Spleen (tissue), 11 donors: Measurements from ENCODE around the gene ST3GAL4. TPM values are rescaled to one million over a fixed set of nuclear protein-coding genes. Genes with fewer than 3 reads are reported as not detected.
A peak's percentile ranks its signal among the peaks of the same experiment; 100 is the strongest.

Experiments
- DNase-seq: peaks from one replicate; pipeline ENCODE4 v3.0.0-alpha.2; 2020
- H3K27ac ChIP-seq, 8 donors: fragments of 200-600 bp; sonication (generic) in 7 of 8; 1 replicate in 4 of 8; 2 replicates in 4 of 8; pipeline versions ENCODE4 v1.5.0 to v1.8.0; 2016 to 2021; ENCODE audit warnings: inconsistent platforms in 4 of 8, mild to moderate bottlenecking in 4 of 8, moderate library complexity in 1 of 8
- H3K27me3 ChIP-seq, 7 donors: fragments of 200-600 bp; sonication (generic) in 6 of 7; replicated peaks in 1 of 7; 1 replicate in 4 of 7; 2 replicates in 3 of 7; pipeline versions ENCODE4 v1.5.0 to v1.8.0; 2016 to 2021; ENCODE audit warnings: inconsistent platforms in 3 of 7, mild to moderate bottlenecking in 1 of 7
- H3K36me3 ChIP-seq, 6 donors: fragments of 200-600 bp; sonication (generic) in 5 of 6; 1 replicate in 4 of 6; 2 replicates in 2 of 6; pipeline versions ENCODE4 v1.5.0 to v1.8.0; 2016 to 2021; ENCODE audit warnings: inconsistent platforms in 2 of 6
- H3K4me1 ChIP-seq, 6 donors: fragments of 200-600 bp; sonication (generic) in 5 of 6; 1 replicate in 3 of 6; 2 replicates in 3 of 6; pipeline versions ENCODE4 v1.5.0 to v1.8.0; 2016 to 2021; ENCODE audit warnings: inconsistent platforms in 3 of 6
- H3K4me3 ChIP-seq, 8 donors: fragments of 200-600 bp; sonication (generic) in 7 of 8; 1 replicate in 4 of 8; 2 replicates in 4 of 8; pipeline versions ENCODE4 v1.5.0 to v1.8.0; 2016 to 2021; ENCODE audit warnings: inconsistent platforms in 4 of 8, mild to moderate bottlenecking in 4 of 8, moderate library complexity in 2 of 8
- H3K9me3 ChIP-seq, 8 donors: fragments of 200-600 bp; sonication (generic) in 7 of 8; 1 replicate in 4 of 8; 2 replicates in 4 of 8; pipeline versions ENCODE4 v1.5.0 to v1.8.0; 2016 to 2021; ENCODE audit warnings: inconsistent platforms in 4 of 8
- CTCF ChIP-seq, 11 experiments: fragments of 200-600 bp in 7 of 11; fragments of 450-650 bp in 4 of 11; sonication (generic) in 4 of 11; IDR thresholded peaks in 8 of 11; conservative IDR thresholded peaks in 3 of 11; 1 replicate in 7 of 11; 2 replicates in 4 of 11; pipeline versions ENCODE4 v1.4.0 to v1.8.0; 2016 to 2021; ENCODE audit warnings: antibody characterized with exemption in 11 of 11, inconsistent platforms in 4 of 11, mild to moderate bottlenecking in 1 of 11
- POLR2A ChIP-seq, 3 donors: fragments of 450-650 bp; IDR thresholded peaks; one replicate each; pipeline ENCODE4 v1.5.1; 2017; ENCODE audit warnings: antibody characterized with exemption in 3 of 3, mild to moderate bottlenecking in 1 of 3
- POLR2AphosphoS5 ChIP-seq, 3 donors: sonication (generic); formaldehyde crosslinking; IDR thresholded peaks; one replicate each; pipeline ENCODE4 v1.5.1; 2017; ENCODE audit warnings: antibody characterized with exemption in 3 of 3
- WGBS, 5 donors: extraction: QIAGEN DNeasy Blood & Tissue Kit in 3 of 5; methylation state at CpG; one replicate each; pipeline versions ENCODE4 v1.1.5 to v1.1.7; 2013 to 2018; 5-methylcytosine and 5-hydroxymethylcytosine counted together
- intact Hi-C: fragments of 100-400 bp; cut with DNase I; formaldehyde crosslinking; loops from one replicate; pipeline ENCODE4 v1.15.0; 2023; ENCODE audit warnings: low total_unique reads
- polyA plus RNA-seq, 3 donors: library from polyadenylated mRNA; stranded (reverse); fragments of 200-250 nt; gene quantifications; one replicate each; pipeline ENCODE4 v1.2.1, GENCODE V29; 2013
- total RNA-seq, 7 donors: library from RNA; depleted of rRNA in 3 of 7; stranded (reverse); fragments of >200 nt in 3 of 7; fragmentation: NEBNext Ultra II Directional in 4 of 7; extraction: Animal tissue kit (Norgen Biotek cat#: 25700) in 4 of 7; gene quantifications; one replicate each; pipeline versions ENCODE4 v1.1.0 to v1.2.1, GENCODE V29; 2016 to 2021
- donor health status: healthy with polysubstance abuse.
- donor health status: DM: no; HTN: no; CAD: no; lungs with moderate emphysema.
- donor health status: DM: no; HTN: no; CAD: no.
- donor health status: Bipolar disorder and iron deficiency.
- donor health status: healthy.
- donor health status: DM: no; HTN: no; CAD: no.
- donor health status: DM: yes; HTN: yes; CAD: no.

The ST3GAL4 gene
- total and polyA plus RNA-seq, 10 donors = 12.8 to 102 (median 47.4) TPM

- peaks cover 0 to 91% (median 38%) of the 10 kb centered on the region in 6 donors for H3K36me3 ChIP-seq
- no peak overlapping the region for H3K4me3 ChIP-seq
- no peaks in the 10 kb centered on the region for H3K27me3 ChIP-seq
- WGBS, 5 donors = 69 to 87% (median 80%) methylated on average over 4 of the region's 4 CpGs
- TF ChIP-seq CTCF (IDR thresholded peaks at IDR 0.05 in 8 of 11, conservative IDR thresholded peaks at IDR 0.05 in 3 of 11) (no peak), POLR2A (IDR thresholded peaks at IDR 0.05) (no peak), POLR2AphosphoS5 (IDR thresholded peaks at IDR 0.05) (no peak)
- H3K9me3 ChIP-seq = no peaks in the 10 kb centered on the region
- DNase-seq = no peak
- intact Hi-C loops = no loop called here
- H3K4me1 ChIP-seq = peaks cover 15 to 96% (median 52%) of the 10 kb centered on the region in 6 donors
- peak overlapping the region in 6 of 8 donors; percentile 23 to 70 (median 65) for H3K27ac ChIP-seq
Measured at GRCh38 chr11:126337126-126337473, 18.4 kb upstream of the ST3GAL4 start.

- intact Hi-C loops = no loop called here
- Histone ChIP-seq H3K9me3 (no peaks in the 10 kb centered on the region), H3K4me1 (peaks cover 15 to 93% (median 51%) of the 10 kb centered on the region in 6 donors), H3K36me3 (peaks cover 0 to 91% (median 40%) of the 10 kb centered on the region in 6 donors), H3K4me3 (no peak overlapping the region), H3K27ac (peak overlapping the region in 4 of 8 donors; percentile 8 to 70 (median 68)), H3K27me3 (no peaks in the 10 kb centered on the region)
- TF ChIP-seq POLR2AphosphoS5 (IDR thresholded peaks at IDR 0.05) = peak in 2 of 3 donors; percentile 11 to 47
- TF ChIP-seq POLR2A (IDR thresholded peaks at IDR 0.05) = no peak
- TF ChIP-seq CTCF (IDR thresholded peaks at IDR 0.05 in 8 of 11, conservative IDR thresholded peaks at IDR 0.05 in 3 of 11) = no peak
- peak; percentile 70 for DNase-seq
- WGBS, 5 donors = 77 to 91% (median 80%) methylated on average over 13 to 15 of the region's 15 CpGs
Measured at GRCh38 chr11:126337474-126338241, 17.8 kb upstream of the ST3GAL4 start.

- 90 to 99% (median 94%) methylated on average over 6 to 7 of the region's 7 CpGs for WGBS, 5 donors
- H3K27ac ChIP-seq = peak overlapping the region in 4 of 8 donors; percentile 8 to 70 (median 68)
- no peaks in the 10 kb centered on the region for H3K9me3 ChIP-seq
- H3K27me3 ChIP-seq = no peaks in the 10 kb centered on the region
- DNase-seq = peak; percentile 64
- H3K4me1 ChIP-seq = peaks cover 15 to 85% (median 48%) of the 10 kb centered on the region in 6 donors
- no peak for TF ChIP-seq CTCF (IDR thresholded peaks at IDR 0.05 in 8 of 11, conservative IDR thresholded peaks at IDR 0.05 in 3 of 11)
- TF ChIP-seq POLR2AphosphoS5 (IDR thresholded peaks at IDR 0.05) = no peak
- TF ChIP-seq POLR2A (IDR thresholded peaks at IDR 0.05) = no peak
- H3K36me3 ChIP-seq = peaks cover 0 to 91% (median 44%) of the 10 kb centered on the region in 6 donors
- intact Hi-C loops = no loop called here
- H3K4me3 ChIP-seq = no peak overlapping the region
Measured at GRCh38 chr11:126338346-126339055, 17.0 kb upstream of the ST3GAL4 start.
